ENCODE data around the gene C5orf63. TPM values are rescaled to one million over a fixed set of nuclear protein-coding genes. Genes with fewer than 3 reads are reported as not detected.

Gene C5orf63
- total RNA-seq, 3 donors from 2014 or later (not counting 1 experiment from before 2014, with no cell fraction given) = 10.4 to 18.8 (median 11.7) TPM

DNA sequence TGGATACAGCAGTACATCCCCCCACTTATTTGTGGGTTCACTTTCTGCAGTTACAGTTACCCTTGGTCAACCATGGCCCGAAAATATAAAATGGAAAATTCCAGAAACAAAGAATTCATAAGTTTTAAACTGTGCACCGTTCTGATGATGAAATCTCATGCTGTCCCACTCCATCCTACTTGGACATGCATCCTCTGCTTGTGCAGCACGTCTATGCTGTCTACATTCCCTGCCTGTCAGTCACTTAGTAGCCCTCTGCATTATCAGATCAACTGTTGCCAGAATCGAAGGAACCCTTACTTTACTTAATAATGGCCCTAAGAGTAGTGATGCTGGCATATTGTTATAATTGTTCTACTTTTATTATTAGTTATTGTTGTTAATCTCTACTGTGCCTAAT is 57.6 kb downstream of the C5orf63 start:
- H3K9me3 ChIP-seq (ENCODE audit: control insufficient read depth, insufficient read depth, low read length) = no peaks in the 10 kb centered on the region
- no peak for TF ChIP-seq CTCF (IDR thresholded peaks at IDR 0.05)
- H3K4me1 Mint-ChIP-seq = peaks cover 10 to 22% of the 10 kb centered on the region in 2 donors
- no peaks in the 10 kb centered on the region for H3K36me3 Mint-ChIP-seq
- H3K4me1 ChIP-seq (ENCODE audit: control insufficient read depth, insufficient read depth, low read length) = peaks cover 3% of the 10 kb centered on the region
- no peak for DNase-seq
- H3K27me3 Mint-ChIP-seq (ENCODE audit: low read depth in 2 of 2) = no peaks in the 10 kb centered on the region
- H3K4me3 ChIP-seq (ENCODE audit: low read length) = no peak overlapping the region
- H3K4me3 Mint-ChIP-seq = no peak overlapping the region
- no peak for ATAC-seq
- WGBS (ENCODE audit: insufficient coverage) = 83% methylated on average over 3 of the region's 4 CpGs
- H3K27ac ChIP-seq (ENCODE audit: low read length) = no peak overlapping the region
- intact Hi-C loops (cut with micrococcal nuclease) = no loop called here
- no peaks in the 10 kb centered on the region for H3K27me3 ChIP-seq (ENCODE audit: control insufficient read depth, insufficient read depth, low read length)
- H3K27ac Mint-ChIP-seq = no peak overlapping the region
- H3K9me3 Mint-ChIP-seq = no peaks in the 10 kb centered on the region
- no peaks in the 10 kb centered on the region for H3K36me3 ChIP-seq (ENCODE audit: control insufficient read depth, insufficient read depth, low read length)

DNA sequence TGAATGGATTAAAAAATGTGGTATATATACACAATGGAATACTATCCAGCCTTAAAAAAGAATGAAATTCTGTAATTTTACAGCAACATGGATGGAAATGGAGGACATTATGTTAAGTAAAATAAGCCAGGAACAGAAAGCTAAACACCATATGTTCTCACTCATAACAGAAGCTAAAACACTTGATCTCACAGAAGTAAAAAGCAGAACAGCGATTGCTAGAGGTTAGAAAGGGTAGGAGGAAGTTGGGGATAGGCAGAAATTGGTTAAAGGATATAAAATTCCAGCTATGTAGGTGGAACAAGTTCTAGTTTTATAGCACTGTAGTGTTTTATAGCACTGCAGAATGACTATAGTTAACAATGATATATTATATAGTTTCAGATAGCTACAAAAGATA is 58.7 kb downstream of the C5orf63 start:
- H3K27ac Mint-ChIP-seq = no peak overlapping the region
- peaks cover 0 to 2% of the 10 kb centered on the region in 2 donors for H3K9me3 Mint-ChIP-seq
- no peaks in the 10 kb centered on the region for H3K36me3 Mint-ChIP-seq
- H3K4me1 Mint-ChIP-seq = peaks cover 10 to 22% of the 10 kb centered on the region in 2 donors
- H3K27ac ChIP-seq (ENCODE audit: low read length) = no peak overlapping the region
- H3K9me3 ChIP-seq (ENCODE audit: control insufficient read depth, insufficient read depth, low read length) = no peaks in the 10 kb centered on the region
- ATAC-seq = no peak
- no peaks in the 10 kb centered on the region for H3K27me3 Mint-ChIP-seq (ENCODE audit: low read depth in 2 of 2)
- no peak for TF ChIP-seq CTCF (IDR thresholded peaks at IDR 0.05)
- WGBS (ENCODE audit: insufficient coverage) = 0% methylated on average over 1 of the region's 1 CpG
- no peaks in the 10 kb centered on the region for H3K27me3 ChIP-seq (ENCODE audit: control insufficient read depth, insufficient read depth, low read length)
- peaks cover 3% of the 10 kb centered on the region for H3K4me1 ChIP-seq (ENCODE audit: control insufficient read depth, insufficient read depth, low read length)
- DNase-seq = no peak
- no peak overlapping the region for H3K4me3 Mint-ChIP-seq
- no peaks in the 10 kb centered on the region for H3K36me3 ChIP-seq (ENCODE audit: control insufficient read depth, insufficient read depth, low read length)
- intact Hi-C loops (cut with micrococcal nuclease) = no loop called here
- no peak overlapping the region for H3K4me3 ChIP-seq (ENCODE audit: low read length)

DNA sequence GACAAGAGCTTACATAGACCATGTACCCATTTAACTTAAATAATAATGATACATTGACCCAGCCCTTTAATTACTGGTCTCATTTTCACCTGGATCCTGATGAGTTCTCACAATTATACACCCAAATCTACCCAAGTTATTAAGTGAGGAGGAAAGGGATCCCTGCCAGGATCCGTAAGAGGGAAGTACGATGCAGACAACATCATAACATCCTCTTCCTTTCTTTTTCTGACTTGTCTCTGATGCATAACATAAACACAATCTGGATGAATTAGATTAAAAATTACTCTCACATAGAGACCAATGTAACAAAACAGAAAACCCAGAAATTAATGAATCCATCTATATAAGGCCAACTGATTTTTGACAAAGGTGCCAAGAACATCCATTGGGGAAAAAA is 59.9 kb downstream of the C5orf63 start:
- peaks cover 3% of the 10 kb centered on the region for H3K4me1 ChIP-seq (ENCODE audit: control insufficient read depth, insufficient read depth, low read length)
- TF ChIP-seq CTCF (IDR thresholded peaks at IDR 0.05) = no peak
- H3K9me3 ChIP-seq (ENCODE audit: control insufficient read depth, insufficient read depth, low read length) = no peaks in the 10 kb centered on the region
- no peaks in the 10 kb centered on the region for H3K36me3 ChIP-seq (ENCODE audit: control insufficient read depth, insufficient read depth, low read length)
- H3K4me3 ChIP-seq (ENCODE audit: low read length) = no peak overlapping the region
- no peaks in the 10 kb centered on the region for H3K27me3 Mint-ChIP-seq (ENCODE audit: low read depth in 2 of 2)
- WGBS (ENCODE audit: insufficient coverage) = no CpG with 5 or more reads among the region's 2 CpGs
- peaks cover 10 to 22% of the 10 kb centered on the region in 2 donors for H3K4me1 Mint-ChIP-seq
- ATAC-seq = no peak
- intact Hi-C loops (cut with micrococcal nuclease) = no loop called here
- no peaks in the 10 kb centered on the region for H3K36me3 Mint-ChIP-seq
- H3K9me3 Mint-ChIP-seq = peaks cover 0 to 2% of the 10 kb centered on the region in 2 donors
- no peak for DNase-seq
- H3K27ac ChIP-seq (ENCODE audit: low read length) = no peak overlapping the region
- H3K27me3 ChIP-seq (ENCODE audit: control insufficient read depth, insufficient read depth, low read length) = no peaks in the 10 kb centered on the region
- no peak overlapping the region for H3K27ac Mint-ChIP-seq
- H3K4me3 Mint-ChIP-seq = no peak overlapping the region

- no peak overlapping the region for H3K27ac ChIP-seq (ENCODE audit: low read length)
- H3K27me3 ChIP-seq (ENCODE audit: control insufficient read depth, insufficient read depth, low read length) = no peaks in the 10 kb centered on the region
- intact Hi-C loops (cut with micrococcal nuclease) = no loop called here
- ATAC-seq (no peak), DNase-seq (no peak)
- H3K27me3 Mint-ChIP-seq (ENCODE audit: low read depth in 2 of 2) = no peaks in the 10 kb centered on the region
- H3K4me1 Mint-ChIP-seq = peaks cover 10 to 22% of the 10 kb centered on the region in 2 donors
- H3K4me1 ChIP-seq (ENCODE audit: control insufficient read depth, insufficient read depth, low read length) = peaks cover 3% of the 10 kb centered on the region
- peaks cover 0 to 2% of the 10 kb centered on the region in 2 donors for H3K9me3 Mint-ChIP-seq
- H3K9me3 ChIP-seq (ENCODE audit: control insufficient read depth, insufficient read depth, low read length) = no peaks in the 10 kb centered on the region
- no peaks in the 10 kb centered on the region for H3K36me3 ChIP-seq (ENCODE audit: control insufficient read depth, insufficient read depth, low read length)
- no peaks in the 10 kb centered on the region for H3K36me3 Mint-ChIP-seq
- no peak overlapping the region for H3K27ac Mint-ChIP-seq
- H3K4me3 ChIP-seq (ENCODE audit: low read length) = no peak overlapping the region
- TF ChIP-seq CTCF (IDR thresholded peaks at IDR 0.05) = no peak
- H3K4me3 Mint-ChIP-seq = no peak overlapping the region
Measured at GRCh38 chr5:127012916-127013315, 60.4 kb downstream of the C5orf63 start.
